Stimulated activated CD4-positive, alpha-beta T cell treated with anti-CD3 and anti-CD28 coated beads, Interleukin-15, amount 100 ng/mL, for 1 hour (primary cell): ENCODE results near the gene NKD2.
"Not testable (repeated sequence)": the region's sequence is repeated elsewhere in the genome, so short reads cannot be mapped to it uniquely, and the experiment has no call there.

Source experiments
- DNase-seq, 2 donors: peaks; one replicate each; pipeline ENCODE4 v3.0.0-alpha.2; 2020; ENCODE audit warnings: low read depth in 1 of 2, low spot score in 1 of 2

NKD2 gene

GRCh38 chr5:1056611-1057484 is 48.2 kb downstream of the NKD2 start:
- DNase-seq: no peak

- DNase-seq: no peak
Observed at GRCh38 chr5:1057485-1058082, 49.0 kb downstream of the NKD2 start.

- DNase-seq: no peak
Observed at GRCh38 chr5:1058083-1058945, 49.7 kb downstream of the NKD2 start.

GRCh38 chr5:1058988-1059883 is 50.6 kb downstream of the NKD2 start:
- DNase-seq: no peak

GRCh38 chr5:1059884-1060263 is 51.3 kb downstream of the NKD2 start:
- DNase-seq: no peak

- DNase-seq: no peak
Observed at GRCh38 chr5:1060535-1060981, 52.0 kb downstream of the NKD2 start.

- not testable (repeated sequence) for DNase-seq
Observed at GRCh38 chr5:1061292-1061691, 52.7 kb downstream of the NKD2 start.

GRCh38 chr5:1061916-1062315 is 53.3 kb downstream of the NKD2 start:
- DNase-seq: no peak

- no peak for DNase-seq
Observed at GRCh38 chr5:1062761-1063568, 54.4 kb downstream of the NKD2 start.

- DNase-seq: no peak
Observed at GRCh38 chr5:1063661-1064382, 55.2 kb downstream of the NKD2 start.

GRCh38 chr5:1064383-1065142 is 56.0 kb downstream of the NKD2 start:
- no peak for DNase-seq

GRCh38 chr5:1065143-1065750 is 56.6 kb downstream of the NKD2 start:
- no peak for DNase-seq

- DNase-seq: no peak
Observed at GRCh38 chr5:1065891-1066650, 57.5 kb downstream of the NKD2 start.

GRCh38 chr5:1066676-1067075 is 58.1 kb downstream of the NKD2 start:
- DNase-seq: no peak

GRCh38 chr5:1067141-1068121 is 58.8 kb downstream of the NKD2 start:
- DNase-seq: no peak
